GM12801 (cell line): ENCODE results near the gene SPANXD.

Source experiments
- CTCF ChIP-seq: IDR thresholded peaks from one replicate; pipeline ENCODE4 v1.5.1; 2011; ENCODE audit warnings: control low read depth; ENCODE audit not compliant: insufficient read length; ENCODE audit errors: extremely low read depth

SPANXD gene

DNA sequence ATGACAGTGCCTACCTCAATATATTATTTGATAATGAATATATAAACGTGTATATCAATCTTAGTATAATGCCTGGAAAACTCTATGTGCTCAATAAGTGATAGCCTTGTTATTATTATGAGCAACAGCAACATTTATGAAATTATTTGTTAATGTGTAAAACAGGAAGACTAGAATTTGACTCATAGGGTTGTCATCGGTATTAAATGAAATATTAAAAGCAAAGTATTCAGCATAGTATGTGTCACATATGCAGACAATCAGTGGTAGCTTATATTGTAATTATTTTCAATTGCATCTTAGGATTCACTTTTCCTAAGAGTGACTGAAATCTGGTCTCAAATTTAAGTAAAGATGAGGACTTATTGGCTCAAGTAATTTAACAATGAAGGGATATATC lies 24.6 kb downstream of the SPANXD start:
- no peak for TF ChIP-seq CTCF

DNA sequence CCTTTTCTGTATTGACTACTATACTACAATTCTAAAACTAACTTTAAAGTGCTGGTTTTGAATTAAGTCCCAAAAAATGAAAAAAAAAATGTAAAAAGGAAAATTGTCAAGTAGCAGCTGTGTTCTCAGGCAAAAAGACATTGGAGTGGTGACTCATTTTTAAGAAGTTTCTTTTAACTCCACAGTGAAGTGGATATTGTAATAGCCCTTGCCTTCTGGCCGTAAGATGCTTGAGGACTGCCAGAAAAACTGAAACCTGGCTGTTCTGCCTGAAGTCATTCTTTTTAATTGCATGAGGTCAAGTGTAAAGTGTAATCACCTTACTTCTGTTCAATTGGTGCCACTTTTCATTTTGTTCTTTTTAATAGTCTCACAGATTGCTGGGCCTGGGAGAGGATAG lies 28.9 kb downstream of the SPANXD start:
- TF ChIP-seq CTCF, result no peak

DNA sequence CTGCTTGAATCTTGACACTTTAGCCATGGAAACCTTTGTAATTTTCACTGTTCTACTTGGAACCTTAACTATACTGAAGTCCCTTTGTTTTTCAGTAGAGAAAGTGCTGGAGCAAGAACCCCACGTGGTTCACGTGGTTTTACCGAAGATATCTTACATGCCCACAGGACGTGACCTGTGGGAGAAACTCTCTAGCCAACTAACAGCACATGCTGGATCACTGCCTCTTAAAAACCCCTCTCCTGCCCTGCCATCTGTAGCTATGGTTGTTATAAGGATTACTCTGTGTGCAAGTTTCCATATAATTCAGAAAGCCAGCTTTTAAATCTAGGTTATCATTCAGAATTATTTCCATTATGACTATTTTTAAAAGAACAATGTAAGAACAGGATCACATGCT lies 30.2 kb downstream of the SPANXD start:
- TF ChIP-seq CTCF, result no peak

GRCh38 chrX:141662781-141663180 lies 35.8 kb downstream of the SPANXD start:
- TF ChIP-seq CTCF, result no peak

DNA sequence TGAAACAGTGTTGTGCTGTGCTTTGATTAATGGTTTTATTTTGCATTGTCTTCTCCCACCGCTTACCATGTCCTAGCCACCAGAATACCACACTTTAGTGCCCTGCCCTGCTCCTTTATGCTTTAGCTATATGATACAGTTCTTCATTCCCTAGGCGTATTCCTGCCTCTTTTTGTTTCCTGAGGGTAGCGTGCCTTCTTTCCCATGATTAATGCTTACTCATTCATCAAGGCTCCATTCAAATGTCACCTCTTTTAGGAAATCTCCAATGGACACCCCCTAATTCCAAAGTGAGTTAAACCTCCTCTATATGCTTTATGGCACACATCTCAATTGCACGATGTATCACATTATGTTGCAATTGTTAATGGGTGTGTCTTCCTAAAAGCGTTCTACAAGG lies 46.3 kb downstream of the SPANXD start:
- TF ChIP-seq CTCF, result no peak
